ENCODE results near the gene ERAL1. TPM values are rescaled to one million over a fixed set of nuclear protein-coding genes. Genes with fewer than 3 reads are reported as not detected.

Gene ERAL1
- total RNA-seq, 1 experiment from 2014 or later: 47.2 TPM

DNA sequence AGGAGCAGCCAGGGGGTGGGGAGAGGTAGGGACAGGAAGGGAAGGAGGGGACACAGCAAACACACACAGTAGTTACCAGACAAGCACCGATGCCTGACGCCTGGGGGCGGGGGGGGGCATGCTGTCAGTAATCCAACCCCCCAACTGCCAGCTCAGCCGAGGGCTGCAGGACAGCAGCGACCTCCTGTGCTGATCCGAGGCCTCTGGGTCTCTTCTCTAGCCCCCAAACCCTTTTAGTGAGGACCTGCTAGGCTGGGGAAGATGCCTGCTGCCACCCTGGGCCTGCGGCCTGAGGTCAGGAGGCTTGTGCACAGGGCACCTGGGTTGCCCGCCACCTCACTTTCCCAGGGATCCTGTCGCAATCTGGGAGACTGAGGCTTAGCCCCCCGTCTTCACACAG, 31.1 kb downstream of the ERAL1 start:
- CTCF ChIA-PET: interaction anchor here (0.8 kb wide), 1 partner anchor 16 kb away, joined by 8 read pairs; no protein-coding TSS in a partner anchor
- TF ChIP-seq CTCF (IDR thresholded peaks at IDR 0.05; ENCODE audit: unreplicated experiment): no peak
- H3K9me3 Mint-ChIP-seq (ENCODE audit: low read depth, unreplicated experiment): no peaks in the 10 kb centered on the region
- peaks cover 13% of the 10 kb centered on the region for H3K36me3 Mint-ChIP-seq (ENCODE audit: insufficient read depth, unreplicated experiment)
- H3K27ac Mint-ChIP-seq (ENCODE audit: unreplicated experiment): no peak overlapping the region
- DNase-seq: no peak
- H3K4me1 Mint-ChIP-seq (ENCODE audit: low read depth, unreplicated experiment): no peaks in the 10 kb centered on the region
- H3K27me3 Mint-ChIP-seq (ENCODE audit: unreplicated experiment): no peaks in the 10 kb centered on the region
- H3K4me3 Mint-ChIP-seq (ENCODE audit: low read depth, unreplicated experiment): no peak overlapping the region
- intact Hi-C loops (cut with micrococcal nuclease; ENCODE audit: unreplicated experiment): no loop called here
- BruUV-seq (replicated peaks): no TSS peak

GRCh38 chr17:28887871-28888471, 33.2 kb downstream of the ERAL1 start:
- H3K36me3 Mint-ChIP-seq (ENCODE audit: insufficient read depth, unreplicated experiment): peaks cover 11% of the 10 kb centered on the region
- intact Hi-C loops (cut with micrococcal nuclease; ENCODE audit: unreplicated experiment): no loop called here

DNA sequence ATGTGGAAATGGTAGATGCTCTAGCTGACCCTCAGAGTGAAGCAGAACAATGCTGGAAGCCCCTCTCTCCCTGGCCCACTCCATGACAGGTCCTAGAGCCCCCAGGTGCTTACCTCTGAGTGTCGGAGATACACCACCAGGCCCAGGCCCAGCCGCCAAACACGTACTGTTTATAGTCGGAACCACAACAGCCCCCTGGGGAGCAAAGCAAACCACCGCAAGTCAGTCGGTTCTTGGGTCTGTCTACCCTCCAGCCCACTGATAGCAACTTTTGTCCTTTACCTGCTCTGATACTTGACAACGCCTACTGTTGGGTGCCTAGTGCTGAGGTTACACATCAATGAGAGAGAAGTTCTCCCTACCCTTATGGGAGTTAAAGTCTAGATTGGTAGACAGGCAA, 34.0 kb downstream of the ERAL1 start:
- no peak for DNase-seq
- BruUV-seq (replicated peaks): no TSS peak
- no peak overlapping the region for H3K27ac Mint-ChIP-seq (ENCODE audit: unreplicated experiment)
- CTCF ChIA-PET: no interaction called here
- TF ChIP-seq CTCF (IDR thresholded peaks at IDR 0.05; ENCODE audit: unreplicated experiment): no peak
- no peak overlapping the region for H3K4me3 Mint-ChIP-seq (ENCODE audit: low read depth, unreplicated experiment)
- peaks cover 11% of the 10 kb centered on the region for H3K36me3 Mint-ChIP-seq (ENCODE audit: insufficient read depth, unreplicated experiment)
- peaks cover 13% of the 10 kb centered on the region for H3K4me1 Mint-ChIP-seq (ENCODE audit: low read depth, unreplicated experiment)
- H3K9me3 Mint-ChIP-seq (ENCODE audit: low read depth, unreplicated experiment): no peaks in the 10 kb centered on the region
- no peaks in the 10 kb centered on the region for H3K27me3 Mint-ChIP-seq (ENCODE audit: unreplicated experiment)
- intact Hi-C loops (cut with micrococcal nuclease; ENCODE audit: unreplicated experiment): no loop called here

More at GRCh38 chr17:28887871-28888471, 33.2 kb downstream of the ERAL1 start:
- no peaks in the 10 kb centered on the region for H3K27me3 Mint-ChIP-seq (ENCODE audit: unreplicated experiment)
- H3K9me3 Mint-ChIP-seq (ENCODE audit: low read depth, unreplicated experiment): no peaks in the 10 kb centered on the region
- no peak for TF ChIP-seq CTCF (IDR thresholded peaks at IDR 0.05; ENCODE audit: unreplicated experiment)
- H3K27ac Mint-ChIP-seq (ENCODE audit: unreplicated experiment): no peak overlapping the region
- H3K4me3 Mint-ChIP-seq (ENCODE audit: low read depth, unreplicated experiment): no peak overlapping the region
- BruUV-seq (replicated peaks): no TSS peak
- DNase-seq: no peak
- peaks cover 4% of the 10 kb centered on the region for H3K4me1 Mint-ChIP-seq (ENCODE audit: low read depth, unreplicated experiment)
- CTCF ChIA-PET: no interaction called here

GRCh38 chr17:28889996-28890395, 35.2 kb downstream of the ERAL1 start:
- intact Hi-C loops (cut with micrococcal nuclease; ENCODE audit: unreplicated experiment): no loop called here
- H3K4me1 Mint-ChIP-seq (ENCODE audit: low read depth, unreplicated experiment): peaks cover 15% of the 10 kb centered on the region
- no peaks in the 10 kb centered on the region for H3K27me3 Mint-ChIP-seq (ENCODE audit: unreplicated experiment)
- peaks cover 11% of the 10 kb centered on the region for H3K36me3 Mint-ChIP-seq (ENCODE audit: insufficient read depth, unreplicated experiment)
- TF ChIP-seq CTCF (IDR thresholded peaks at IDR 0.05; ENCODE audit: unreplicated experiment): no peak
- DNase-seq: no peak
- CTCF ChIA-PET: no interaction called here
- no peak overlapping the region for H3K4me3 Mint-ChIP-seq (ENCODE audit: low read depth, unreplicated experiment)
- H3K27ac Mint-ChIP-seq (ENCODE audit: unreplicated experiment): no peak overlapping the region
- no TSS peak for BruUV-seq (replicated peaks)
- no peaks in the 10 kb centered on the region for H3K9me3 Mint-ChIP-seq (ENCODE audit: low read depth, unreplicated experiment)

Data from Calu3 (cell line).